GM19035 (cell line): ENCODE measurements around the gene STK24.

Experiments
- ATAC-seq: cut with Tn5 transposase; IDR thresholded peaks from one replicate; pipeline ENCODE4 v1.9.1; 2021; ENCODE audit not compliant: unreplicated experiment

The STK24 gene

DNA sequence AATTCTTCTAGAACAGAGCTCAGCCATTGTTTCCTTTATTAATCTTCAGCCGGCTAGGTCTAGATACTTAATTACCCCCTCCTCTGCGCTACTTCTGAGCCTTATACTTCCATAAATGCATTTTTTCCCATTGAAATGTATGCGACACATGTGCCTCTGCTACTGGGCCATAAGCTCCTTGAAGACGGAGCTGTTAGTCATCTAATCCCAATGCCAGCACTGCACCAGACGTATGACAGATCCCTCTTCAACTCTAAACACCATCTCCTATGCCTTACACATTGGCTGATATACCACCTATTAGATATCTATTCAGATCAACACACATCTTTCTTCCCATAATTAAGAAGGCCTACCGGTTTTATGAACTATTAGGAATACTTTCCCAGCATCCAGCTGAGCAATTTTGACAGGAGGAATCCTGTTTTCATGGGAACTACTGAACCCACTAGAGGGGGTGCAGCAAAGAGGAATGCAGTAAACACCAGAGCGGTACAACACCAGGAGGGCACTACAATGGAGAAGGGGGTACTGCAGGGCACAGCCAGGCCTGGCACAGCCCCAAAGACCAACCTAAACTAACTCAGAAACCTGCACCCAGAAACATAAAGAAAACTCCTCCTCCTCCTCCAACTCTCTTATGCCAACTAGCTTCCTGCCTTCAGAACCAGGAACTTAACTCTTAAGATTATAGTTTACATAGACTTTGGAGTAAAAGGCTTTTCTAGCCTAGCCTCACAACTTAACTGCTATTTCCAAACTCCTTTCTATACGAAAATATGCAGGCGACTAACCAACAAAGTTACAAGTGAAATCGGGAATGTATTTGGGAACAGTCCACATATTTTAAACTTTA lies 18.7 kb downstream of the STK24 start:
- no peak for ATAC-seq

- ATAC-seq = no peak
Observed at GRCh38 chr13:98556968-98557631, 19.8 kb downstream of the STK24 start.

DNA sequence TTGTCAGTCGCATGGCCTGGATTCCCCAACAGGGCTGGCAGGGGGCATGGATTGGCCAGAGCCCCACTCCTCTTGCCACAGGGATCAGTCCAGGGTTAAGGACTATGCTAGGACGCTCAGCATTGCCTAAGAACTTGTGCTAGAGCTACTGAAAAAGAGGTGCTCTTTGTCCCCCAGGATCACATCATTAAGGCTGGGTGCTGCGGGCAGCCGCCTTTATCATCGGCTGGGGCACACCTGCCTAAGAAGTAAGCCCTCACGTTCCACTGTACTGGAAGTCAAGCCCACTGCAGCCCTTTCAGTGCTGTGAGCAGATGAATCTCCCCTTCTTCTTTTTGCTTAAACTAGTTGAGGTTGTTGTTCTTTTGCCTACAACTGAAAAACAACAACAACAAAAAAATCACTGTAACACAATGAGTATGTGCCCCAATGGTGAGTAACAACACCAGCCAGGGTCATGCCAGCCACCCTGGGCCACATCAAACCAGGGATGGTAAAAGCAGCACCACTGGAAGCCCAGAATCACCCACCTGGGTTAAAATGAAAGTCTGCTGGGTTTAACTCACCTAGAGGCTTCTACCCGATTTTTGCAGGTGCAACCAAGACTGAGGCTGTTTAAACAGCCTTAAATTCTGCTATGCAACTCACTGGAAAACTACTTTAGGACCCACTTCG lies 20.6 kb downstream of the STK24 start:
- no peak for ATAC-seq

- ATAC-seq = no peak
Observed at GRCh38 chr13:98549728-98550317, 27.1 kb downstream of the STK24 start.

GRCh38 chr13:98549006-98549727 lies 27.7 kb downstream of the STK24 start:
- no peak for ATAC-seq

GRCh38 chr13:98548230-98548629 lies 28.7 kb downstream of the STK24 start:
- no peak for ATAC-seq

GRCh38 chr13:98547455-98547854 lies 29.5 kb downstream of the STK24 start:
- no peak for ATAC-seq

DNA sequence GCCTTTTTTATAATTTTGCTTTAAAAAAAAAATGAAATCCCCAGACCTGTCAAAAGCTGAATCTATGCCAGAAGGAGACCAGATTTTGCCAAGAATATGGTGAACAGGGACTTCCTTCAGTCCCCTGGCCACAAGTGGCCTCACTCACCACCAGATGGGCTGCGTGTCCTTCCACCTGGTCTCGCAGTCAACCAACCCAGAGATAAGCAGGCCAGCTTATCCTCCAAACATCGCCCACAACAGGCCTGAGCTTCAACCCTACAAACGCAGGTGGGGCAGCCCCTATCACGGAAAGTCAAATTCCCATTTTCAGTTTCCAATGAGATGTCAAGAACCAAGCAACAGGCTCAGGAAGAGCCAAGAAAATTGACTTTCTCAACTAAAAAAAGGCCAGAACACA lies 30.5 kb downstream of the STK24 start:
- ATAC-seq = no peak

DNA sequence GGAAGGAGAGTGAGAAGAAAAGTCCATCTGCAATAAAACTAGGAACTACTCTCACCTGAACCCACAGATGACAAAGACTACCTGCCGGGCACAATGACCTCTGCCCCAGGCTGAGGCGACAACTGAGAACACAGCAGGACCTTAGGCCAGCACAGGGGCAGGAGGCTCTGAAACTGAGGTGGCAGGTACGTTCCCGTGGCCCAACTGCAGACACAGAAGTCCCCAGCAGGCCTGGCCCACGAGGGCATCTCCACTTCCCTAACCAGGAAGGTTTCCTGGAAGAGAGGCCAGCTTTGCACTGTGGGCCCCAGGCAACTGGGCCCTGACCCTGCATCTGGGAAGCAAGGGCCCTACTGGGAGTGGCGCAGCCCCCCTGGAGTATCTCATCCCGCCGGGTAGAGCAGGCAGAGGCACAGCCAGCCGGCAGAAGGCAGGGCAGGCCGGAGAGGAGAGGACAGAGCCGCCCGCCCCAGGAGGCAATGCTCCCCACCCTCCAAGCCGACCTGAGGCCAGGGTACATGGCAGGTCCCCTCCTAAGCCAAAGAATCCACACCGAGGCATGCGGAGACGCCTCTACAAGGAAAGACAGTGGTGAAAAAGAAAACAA lies 32.7 kb downstream of the STK24 start:
- no peak for ATAC-seq

GRCh38 chr13:98543378-98544103 lies 33.4 kb downstream of the STK24 start:
- peak; percentile 7 for ATAC-seq

GRCh38 chr13:98542568-98543377 lies 34.1 kb downstream of the STK24 start:
- peak; percentile 48 for ATAC-seq

GRCh38 chr13:98541701-98542203 lies 35.2 kb downstream of the STK24 start:
- no peak for ATAC-seq

DNA sequence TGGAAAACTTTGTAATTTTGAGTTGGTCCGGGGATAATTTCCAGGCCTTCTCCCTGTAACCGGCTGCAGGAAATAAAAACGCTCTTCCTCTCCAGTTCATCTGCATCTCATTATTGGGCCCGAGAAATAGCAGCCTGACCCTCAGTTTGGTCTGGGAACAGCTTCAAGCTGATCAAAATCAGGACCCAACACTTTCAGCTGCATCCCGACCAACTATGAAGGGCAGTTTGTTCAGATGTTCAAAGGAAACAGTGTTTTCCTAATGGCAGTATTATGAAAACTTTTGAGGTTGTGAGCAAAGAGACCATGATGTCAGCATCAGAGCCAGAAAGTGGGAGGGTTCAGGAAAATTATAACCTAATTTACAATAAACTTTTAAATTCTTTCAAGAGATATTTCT lies 35.7 kb downstream of the STK24 start:
- ATAC-seq = no peak

- no peak for ATAC-seq
Observed at GRCh38 chr13:98540476-98540875, 36.4 kb downstream of the STK24 start.

- no peak for ATAC-seq
Observed at GRCh38 chr13:98539666-98540065, 37.2 kb downstream of the STK24 start.

- no peak for ATAC-seq
Observed at GRCh38 chr13:98538876-98539275, 38.0 kb downstream of the STK24 start.

DNA sequence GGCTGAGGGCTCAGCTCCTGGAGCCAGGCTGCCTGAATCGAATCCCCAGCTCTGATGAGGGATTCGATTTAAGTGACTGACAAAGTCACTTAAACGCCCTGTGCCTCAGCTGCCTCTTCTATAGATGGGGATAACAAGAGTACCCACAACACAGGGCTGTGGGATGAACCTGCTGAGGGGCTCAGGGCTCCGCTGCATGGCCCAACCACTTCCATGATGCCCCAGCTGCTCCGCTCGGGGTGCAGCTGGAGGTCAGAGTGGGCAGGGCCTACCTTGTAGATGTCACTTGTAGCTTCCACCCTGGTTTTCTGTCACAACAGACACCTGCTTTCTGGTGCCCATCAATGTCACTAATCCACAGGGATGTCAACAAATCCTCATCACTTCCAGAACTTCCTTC lies 39.2 kb downstream of the STK24 start:
- no peak for ATAC-seq

DNA sequence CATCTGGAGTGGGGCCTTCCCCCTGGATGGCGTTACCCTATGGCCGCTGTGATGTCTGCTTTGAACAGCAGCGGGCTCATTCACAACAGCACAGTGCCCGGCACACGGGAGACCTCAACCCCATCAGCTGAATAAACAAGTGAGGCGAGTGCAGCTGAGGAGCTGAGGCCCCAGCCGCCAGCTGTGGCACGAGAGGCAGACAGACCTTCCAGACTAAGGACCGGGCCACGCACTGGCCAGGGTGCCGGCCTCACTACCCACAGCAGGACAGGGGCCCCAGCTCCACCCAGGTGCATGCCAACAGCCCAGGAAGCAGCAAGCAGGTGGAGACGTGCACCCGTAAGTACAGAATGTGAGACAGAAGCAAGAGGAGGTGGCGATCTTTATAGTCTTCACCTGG lies 39.6 kb downstream of the STK24 start:
- no peak for ATAC-seq

DNA sequence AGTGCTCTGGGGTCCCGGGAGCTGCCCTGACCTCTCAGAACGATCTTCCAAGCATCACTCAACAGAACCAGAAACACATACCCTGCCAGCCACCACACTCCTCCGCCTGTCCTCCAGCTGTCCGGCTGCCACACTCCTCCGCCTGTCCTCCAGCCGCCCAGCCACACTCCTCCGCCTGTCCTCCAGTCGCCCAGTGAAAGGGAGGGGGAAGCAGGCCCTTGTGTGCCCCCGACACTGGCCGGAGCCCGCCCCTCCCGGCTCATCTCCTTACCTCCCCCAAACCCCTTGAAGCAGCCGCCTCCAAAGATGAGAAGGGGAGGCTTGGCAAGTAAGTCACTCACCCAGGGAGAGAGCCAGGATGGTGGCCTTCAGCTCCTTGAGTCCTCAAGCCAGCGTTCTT lies 40.2 kb downstream of the STK24 start:
- no peak for ATAC-seq
